ENCODE data around the gene PPIC.

Gene PPIC

DNA sequence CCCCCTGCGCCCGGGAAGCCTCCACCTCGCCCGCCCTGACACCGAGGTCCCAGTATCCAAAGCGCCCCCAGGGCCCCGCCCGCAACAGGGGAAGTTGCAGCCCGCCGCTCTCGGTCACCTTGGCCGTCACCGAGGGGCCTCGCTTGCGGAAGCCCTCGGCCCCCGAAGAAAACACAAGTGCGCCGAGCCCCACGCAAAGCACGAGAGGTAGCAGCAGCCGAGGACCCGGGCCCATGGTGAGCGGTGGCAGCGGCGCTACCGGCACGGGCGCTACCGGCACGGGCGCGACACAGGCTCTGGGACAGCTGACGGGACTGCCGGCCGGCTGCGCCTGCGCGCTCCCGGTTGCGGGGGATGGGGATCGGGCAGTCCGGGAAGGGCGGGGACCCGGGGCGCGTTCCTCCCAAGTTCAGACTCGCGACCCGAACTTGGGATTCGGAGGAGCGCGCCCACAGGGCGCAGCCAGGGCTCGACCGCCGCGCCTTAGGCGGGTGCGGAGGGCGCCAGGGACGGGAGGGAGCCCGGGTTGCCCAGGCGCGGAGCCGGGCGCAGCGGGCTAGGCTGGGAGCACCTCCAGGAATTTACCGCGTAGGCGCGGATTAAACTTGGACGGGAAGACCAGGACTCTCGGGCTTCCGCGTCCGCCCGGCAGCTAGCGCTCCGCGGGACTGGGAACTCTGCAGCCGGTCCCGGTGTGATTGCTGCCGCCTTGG is at the start of gene PPIC:
PPIC (minus strand) TSS at position 335 of the 713 bp plus-strand sequence; CDS start at position 235, 100 bp downstream.
- peak within 1 kb of the TSS; percentile 66 for H3K4me3 ChIP-seq (ENCODE audit: low read depth, low read length)
- DNase-seq (ENCODE audit: low read depth): peak; percentile 32
- no peak for TF ChIP-seq CTCF (IDR thresholded peaks at IDR 0.05; ENCODE audit: insufficient read depth, low read depth, low read length, missing control alignments)

- DNase-seq (ENCODE audit: low read depth): no peak
- no peak overlapping the region for H3K4me3 ChIP-seq (ENCODE audit: low read depth, low read length)
- no peak for TF ChIP-seq CTCF (IDR thresholded peaks at IDR 0.05; ENCODE audit: insufficient read depth, low read depth, low read length, missing control alignments)
Observed at GRCh38 chr5:123085638-123086286, 49.2 kb upstream of the PPIC start.

GRCh38 chr5:123084730-123085605 is 48.4 kb upstream of the PPIC start:
- DNase-seq (ENCODE audit: low read depth): no peak
- TF ChIP-seq CTCF (IDR thresholded peaks at IDR 0.05; ENCODE audit: insufficient read depth, low read depth, low read length, missing control alignments): no peak
- no peak overlapping the region for H3K4me3 ChIP-seq (ENCODE audit: low read depth, low read length)

GRCh38 chr5:123083298-123083697 is 46.8 kb upstream of the PPIC start:
- no peak for DNase-seq (ENCODE audit: low read depth)
- H3K4me3 ChIP-seq (ENCODE audit: low read depth, low read length): no peak overlapping the region
- no peak for TF ChIP-seq CTCF (IDR thresholded peaks at IDR 0.05; ENCODE audit: insufficient read depth, low read depth, low read length, missing control alignments)

DNA sequence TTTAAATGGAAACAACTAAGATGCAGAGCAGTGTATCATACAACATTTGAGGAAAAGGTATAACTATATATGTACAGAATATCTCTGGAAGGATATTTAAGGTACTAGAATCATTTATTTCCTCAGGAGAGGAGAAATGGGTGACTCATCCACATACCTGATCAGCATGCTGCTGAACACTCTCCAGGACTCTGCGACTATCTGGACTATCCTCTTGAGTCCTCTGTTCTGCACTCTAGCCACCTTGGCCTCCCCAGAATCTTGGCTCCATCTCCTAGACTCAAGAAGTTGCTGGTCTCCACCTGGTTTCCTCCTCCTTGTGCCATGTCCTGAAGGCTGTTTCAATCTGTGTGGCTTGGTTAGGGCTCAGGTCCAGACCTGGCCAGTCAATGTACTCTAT is 43.7 kb upstream of the PPIC start:
- no peak overlapping the region for H3K4me3 ChIP-seq (ENCODE audit: low read depth, low read length)
- DNase-seq (ENCODE audit: low read depth): no peak
- no peak for TF ChIP-seq CTCF (IDR thresholded peaks at IDR 0.05; ENCODE audit: insufficient read depth, low read depth, low read length, missing control alignments)

- no peak for DNase-seq (ENCODE audit: low read depth)
- TF ChIP-seq CTCF (IDR thresholded peaks at IDR 0.05; ENCODE audit: insufficient read depth, low read depth, low read length, missing control alignments): no peak
- no peak overlapping the region for H3K4me3 ChIP-seq (ENCODE audit: low read depth, low read length)
Observed at GRCh38 chr5:123075521-123076163, 39.1 kb upstream of the PPIC start.
